ENCODE measurements around the gene SETD2. TPM values are rescaled to one million over a fixed set of nuclear protein-coding genes. Genes with fewer than 3 reads are reported as not detected.
A peak's percentile ranks its signal among the peaks of the same experiment; 100 is the strongest.

Gene SETD2
- total and polyA plus RNA-seq, 9 of the 15 experiments (the other 6 are each of a cell fraction or from before 2014, with no cell fraction given), result 8.2 to 44.0 (median 33.6) TPM

DNA sequence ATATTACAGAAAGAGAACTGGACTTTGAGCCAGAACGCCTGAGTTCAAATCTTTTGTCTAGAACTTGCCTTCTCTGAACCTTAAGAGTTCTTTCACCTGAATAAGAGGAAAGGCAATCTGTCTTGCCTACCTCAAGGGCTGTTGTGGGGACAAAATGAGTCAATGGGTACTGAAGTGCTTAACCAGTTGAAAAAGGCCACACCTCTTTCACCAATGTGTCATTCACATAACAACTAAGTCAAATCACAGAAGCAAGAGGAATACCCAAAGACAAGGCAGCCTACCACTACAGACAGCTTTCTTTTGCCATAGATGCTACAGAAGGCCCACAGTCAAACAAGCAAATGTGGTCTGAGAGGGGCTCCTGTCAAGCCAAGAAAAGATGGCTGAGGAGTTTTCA lies 144.7 kb downstream of the SETD2 start (continued):
- TF ChIP-seq, protein P1, sequence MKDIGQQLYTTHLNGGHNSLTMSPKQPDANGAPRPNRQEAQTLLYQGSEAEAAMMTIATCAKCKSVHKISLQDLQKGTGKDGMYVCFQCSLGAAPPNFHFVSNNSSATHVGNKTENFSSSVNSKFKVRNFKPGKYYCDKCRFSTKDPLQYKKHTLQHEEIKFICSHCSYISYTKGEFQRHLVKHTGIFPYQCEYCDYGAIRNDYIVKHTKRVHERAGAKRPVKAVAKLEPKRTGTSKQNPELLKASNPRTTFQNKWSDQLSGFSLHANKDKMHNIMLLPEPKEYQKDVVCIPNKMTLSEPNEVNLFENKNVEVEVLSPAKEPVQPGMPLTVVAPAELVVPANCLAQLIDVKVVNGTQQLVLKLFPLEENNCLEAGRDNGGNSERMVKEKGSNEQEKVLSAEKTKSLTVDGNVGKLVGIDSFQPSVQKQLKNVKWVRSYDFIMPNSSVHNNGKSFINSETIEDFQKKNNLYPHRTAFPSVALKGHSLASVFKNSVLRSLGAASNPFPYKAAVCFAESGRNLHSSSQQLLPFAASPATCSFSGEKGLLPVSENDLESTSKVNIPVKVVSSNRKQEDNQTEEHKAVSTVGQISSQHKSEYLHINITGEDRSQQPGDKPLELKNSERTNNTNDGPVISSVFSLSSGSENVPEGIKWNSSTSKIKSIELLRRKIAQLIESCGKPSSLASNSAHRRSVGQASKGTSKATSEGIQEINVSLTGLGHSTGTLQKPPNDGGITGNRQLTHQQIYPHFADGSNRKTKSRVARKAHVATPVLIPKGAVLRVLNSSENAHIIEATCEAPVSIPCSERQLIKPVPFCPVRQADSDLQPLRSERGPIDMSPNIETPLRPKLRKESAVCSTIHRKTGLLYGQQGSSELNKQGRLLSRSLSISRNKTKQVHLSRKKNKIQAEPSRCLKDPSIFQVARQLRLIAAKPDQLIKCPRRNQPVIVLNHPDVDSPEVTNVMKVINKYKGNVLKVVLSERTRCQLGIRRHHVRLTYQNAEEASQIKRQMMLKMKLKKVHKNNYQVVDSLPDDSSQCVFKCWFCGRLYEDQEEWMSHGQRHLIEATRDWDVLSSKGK (CRISPR knock-in tag; IDR thresholded peaks at IDR 0.05), result no peak

DNA sequence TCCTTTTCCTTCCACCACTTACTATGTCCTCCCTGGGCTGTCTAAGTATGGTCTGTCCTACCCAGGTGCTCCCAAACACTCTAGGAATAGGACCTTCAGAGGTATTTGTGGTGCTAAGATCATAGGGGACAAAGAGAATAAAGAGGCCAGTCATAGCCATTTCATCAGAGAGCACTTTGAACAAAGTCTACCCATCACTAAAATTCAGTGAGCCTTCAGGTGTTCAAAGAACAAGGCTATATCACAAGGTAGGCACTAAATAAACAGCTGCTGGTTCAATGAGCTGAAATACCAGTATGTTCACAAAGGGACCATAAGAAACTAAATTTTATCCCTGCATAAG lies 145.7 kb downstream of the SETD2 start:
- H3K36me3 ChIP-seq (ENCODE audit: control insufficient read depth, insufficient read depth, low read length), result peaks cover 66% of the 10 kb centered on the region
- no TSS peak for BruUV-seq (replicated peaks)
- in situ Hi-C loops (cut with MboI) (no loop called here), intact Hi-C loops (cut with micrococcal nuclease) (loop anchor here (10.0 kb wide), 2 partner anchors 307 to 357 kb away; no protein-coding TSS in a partner anchor)
- H3K79me2 ChIP-seq (ENCODE audit: control insufficient read depth, insufficient read depth, low read length), result peaks cover 5% of the 10 kb centered on the region; the same call in 1 of the 3 replicates
- no peak; the same call in 2 of the 3 replicates for ATAC-seq
- peak overlapping the region; percentile 80; the same call in 2 of the 3 replicates for H3K27ac ChIP-seq (ENCODE audit: extremely low read depth, low read depth, low read length)
- POLR2A ChIA-PET, result interaction anchor here (0.6 to 4.9 kb wide), 6 partner anchors 10 to 28 kb away, joined by 3 to 27 read pairs (median 3); no protein-coding TSS in a partner anchor
- H4K20me1 ChIP-seq (replicated peaks; ENCODE audit: control insufficient read depth, insufficient read depth, low read length), result no peaks in the 10 kb centered on the region
- H3K4me2 ChIP-seq (ENCODE audit: insufficient read depth, low read length), result no peak overlapping the region
- no peaks in the 10 kb centered on the region for H3K27me3 ChIP-seq (ENCODE audit: control insufficient read depth in 2 of 2, insufficient read depth in 2 of 2, low read length in 2 of 2)
- TF ChIP-seq MTA1 (IDR thresholded peaks at IDR 0.05; ENCODE audit: borderline replicate concordance), result no peak
- TF ChIP-seq MEF2D (tag; conservative IDR thresholded peaks at IDR 0.05; ENCODE audit: low read depth), result no peak
- 0 out of 2 replicates have a peak, but pooled peaks have one; percentile 28 for TF ChIP-seq ELF2 (CRISPR knock-in tag; IDR thresholded peaks at IDR 0.05)
- H3K4me1 ChIP-seq (replicated peaks in 1 of 2; ENCODE audit: control insufficient read depth in 2 of 2, insufficient read depth in 2 of 2, low read length in 2 of 2), result peaks cover 11 to 27% of the 10 kb centered on the region in 2 experiments; a peak in 4 of 5 replicates
- no peak overlapping the region for H2AFZ ChIP-seq (ENCODE audit: low read depth, low read length)
- H3K9me1 ChIP-seq (ENCODE audit: control insufficient read depth, insufficient read depth, low read length), result no peaks in the 10 kb centered on the region
- CTCF ChIA-PET (ENCODE audit: low intra/inter-chr PET ratio), result no interaction called here
- H3K9me3 ChIP-seq (replicated peaks; ENCODE audit: control insufficient read depth, insufficient read depth, low read depth, low read length), result no peaks in the 10 kb centered on the region
- FAIRE-seq, result no peak
- no peak overlapping the region for H3K4me3 ChIP-seq
- DNase-seq (ENCODE audit: extremely low read depth in 1 of 4, low spot score in 3 of 4), result no peak
- H3K9ac ChIP-seq (ENCODE audit: insufficient read depth in 1 of 2, low read depth in 2 of 2, low read length in 2 of 2), result no peak overlapping the region
